Ishikawa (cell line): ENCODE measurements around the gene CNTNAP2.

Experiments used
- CEBPB ChIP-seq: IDR thresholded peaks from 2 replicates; pipeline ENCODE4 v1.6.1; 2012
- CREB1 ChIP-seq: IDR thresholded peaks from 2 replicates; pipeline ENCODE4 v1.6.1; 2012; ENCODE audit warnings: low read depth
- EGR1 ChIP-seq: IDR thresholded peaks from 2 replicates; pipeline ENCODE4 v1.6.1; 2012
- EP300 ChIP-seq: IDR thresholded peaks from 2 replicates; pipeline ENCODE4 v1.6.1; 2012; ENCODE audit warnings: borderline replicate concordance
- FOXM1 ChIP-seq: IDR thresholded peaks from 2 replicates; pipeline ENCODE4 v1.6.1; 2012; ENCODE audit warnings: low read depth, borderline replicate concordance
- MAX ChIP-seq: IDR thresholded peaks from 2 replicates; pipeline ENCODE4 v1.6.1; 2012
- NFIC ChIP-seq: IDR thresholded peaks from 2 replicates; pipeline ENCODE4 v1.6.1; 2012
- RAD21 ChIP-seq: IDR thresholded peaks from 2 replicates; pipeline ENCODE4 v1.6.1; 2012; ENCODE audit warnings: low read depth
- TAF1 ChIP-seq: IDR thresholded peaks from 2 replicates; pipeline ENCODE4 v1.6.1; 2012; ENCODE audit warnings: low read depth, mild to moderate bottlenecking
- TCF12 ChIP-seq: IDR thresholded peaks from 2 replicates; pipeline ENCODE4 v1.6.1; 2012; ENCODE audit warnings: low read depth
- TEAD4 ChIP-seq: IDR thresholded peaks from 2 replicates; pipeline ENCODE4 v1.6.1; 2012
- YY1 ChIP-seq: IDR thresholded peaks from 2 replicates; pipeline ENCODE4 v1.6.1; 2012; ENCODE audit warnings: low read depth
- ZBTB7A ChIP-seq: IDR thresholded peaks from 2 replicates; pipeline ENCODE4 v1.6.1; 2012; ENCODE audit warnings: low read depth
- TF ChIP-seq, protein P1 (sequence below): IDR thresholded peaks from 2 replicates; pipeline ENCODE4 v1.6.1; 2012

GRCh38 chr7:146494952-146495596 is 378.5 kb downstream of the CNTNAP2 start:
- TF ChIP-seq TAF1, result no peak
- TF ChIP-seq YY1, result no peak
- TF ChIP-seq EGR1, result no peak
- no peak for TF ChIP-seq FOXM1
- no peak for TF ChIP-seq RAD21
- TF ChIP-seq, protein P1, sequence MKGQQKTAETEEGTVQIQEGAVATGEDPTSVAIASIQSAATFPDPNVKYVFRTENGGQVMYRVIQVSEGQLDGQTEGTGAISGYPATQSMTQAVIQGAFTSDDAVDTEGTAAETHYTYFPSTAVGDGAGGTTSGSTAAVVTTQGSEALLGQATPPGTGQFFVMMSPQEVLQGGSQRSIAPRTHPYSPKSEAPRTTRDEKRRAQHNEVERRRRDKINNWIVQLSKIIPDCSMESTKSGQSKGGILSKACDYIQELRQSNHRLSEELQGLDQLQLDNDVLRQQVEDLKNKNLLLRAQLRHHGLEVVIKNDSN, result no peak
- no peak for TF ChIP-seq MAX
- no peak for TF ChIP-seq TCF12
- TF ChIP-seq CREB1, result no peak
- no peak for TF ChIP-seq NFIC
- no peak for TF ChIP-seq CEBPB
- TF ChIP-seq EP300, result no peak
- TF ChIP-seq ZBTB7A, result no peak
- TF ChIP-seq TEAD4, result no peak
